Measurements from ENCODE around the gene DENND1C. TPM values are rescaled to one million over a fixed set of nuclear protein-coding genes. Genes with fewer than 3 reads are reported as not detected.

The DENND1C gene
- total and polyA plus RNA-seq, 9 of the 15 experiments (the other 6 are each of a cell fraction or from before 2014, with no cell fraction given): 0.03 to 1.2 (median 0.32) TPM; not detected in 1

DNA sequence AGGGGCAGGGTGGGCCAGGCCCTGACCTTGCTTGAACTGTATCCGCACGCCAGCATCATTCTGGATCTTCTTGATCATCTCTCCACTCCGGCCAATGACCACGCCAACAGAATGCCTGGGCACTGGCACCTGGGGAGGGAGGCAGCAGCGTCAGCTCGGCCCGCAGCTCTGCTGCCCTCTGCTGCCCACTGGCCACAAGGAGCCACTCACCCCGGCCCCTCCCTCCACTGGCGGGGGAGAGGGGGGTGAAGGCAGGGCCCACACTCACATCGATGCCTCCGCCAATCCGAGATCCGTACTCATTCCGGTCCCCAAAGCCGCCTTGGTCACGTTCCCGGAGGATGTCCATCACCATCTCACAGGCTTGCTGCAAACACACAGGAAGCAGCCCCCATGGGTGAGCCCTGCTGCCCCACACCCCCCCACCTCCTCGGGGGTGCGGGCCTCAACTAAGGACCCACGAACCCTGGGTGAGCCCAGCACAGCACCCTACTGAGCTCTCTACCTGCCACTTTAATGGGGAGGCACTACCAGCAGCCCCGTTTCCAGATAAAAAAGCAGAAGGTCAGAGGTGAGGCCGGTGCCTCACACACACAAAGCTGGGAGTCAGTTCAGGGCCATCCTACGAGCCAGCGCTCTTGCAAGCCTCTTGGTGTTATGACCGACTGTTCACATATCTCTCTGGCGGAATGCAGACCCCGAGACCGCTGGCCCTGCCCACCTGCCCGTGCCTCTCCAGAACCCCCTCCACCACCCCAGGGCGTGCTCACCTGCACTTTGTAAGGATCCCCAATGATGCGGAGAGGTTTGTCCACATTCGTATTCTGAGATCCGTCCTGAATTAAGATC lies 63.6 kb downstream of the DENND1C start (continued):
- TF ChIP-seq TAF15 (IDR thresholded peaks at IDR 0.05; ENCODE audit: low read depth, low read length) (no peak), RBFOX2 (IDR thresholded peaks at IDR 0.05; ENCODE audit: low read depth, low read length) (peak; percentile 57), EP300 (IDR thresholded peaks at IDR 0.05; ENCODE audit: low read length) (no peak), KAT8 (IDR thresholded peaks at IDR 0.05; ENCODE audit: low read depth) (no peak), GATA2 (CRISPR knock-in tag; IDR thresholded peaks at IDR 0.05) (no peak), HNRNPL (IDR thresholded peaks at IDR 0.05; ENCODE audit: low read depth, low read length) (no peak), FOXK1 (CRISPR knock-in tag; IDR thresholded peaks at IDR 0.05; ENCODE audit: borderline replicate concordance) (no peak), POLR2A (conservative IDR thresholded peaks at IDR 0.05) (0 out of 2 replicates have a peak, but pooled peaks have one; percentile 13), ASH1L (IDR thresholded peaks at IDR 0.05; ENCODE audit: borderline replicate concordance, low read depth, partially characterized antibody) (no peak), TRIM24 (IDR thresholded peaks at IDR 0.05) (no peak), RAD21 (CRISPR knock-in tag; conservative IDR thresholded peaks at IDR 0.05 in 1 of 2, IDR thresholded peaks at IDR 0.05 in 1 of 2) (0 out of 4 replicates have a peak, but pooled peaks of 1 of the 2 experiments have one; percentile 8), KDM5B (IDR thresholded peaks at IDR 0.05; ENCODE audit: insufficient replicate concordance, low read depth, low read length) (no peak), KLF10 (CRISPR knock-in tag; IDR thresholded peaks at IDR 0.05) (no peak)
- TF ChIP-seq, protein P1, sequence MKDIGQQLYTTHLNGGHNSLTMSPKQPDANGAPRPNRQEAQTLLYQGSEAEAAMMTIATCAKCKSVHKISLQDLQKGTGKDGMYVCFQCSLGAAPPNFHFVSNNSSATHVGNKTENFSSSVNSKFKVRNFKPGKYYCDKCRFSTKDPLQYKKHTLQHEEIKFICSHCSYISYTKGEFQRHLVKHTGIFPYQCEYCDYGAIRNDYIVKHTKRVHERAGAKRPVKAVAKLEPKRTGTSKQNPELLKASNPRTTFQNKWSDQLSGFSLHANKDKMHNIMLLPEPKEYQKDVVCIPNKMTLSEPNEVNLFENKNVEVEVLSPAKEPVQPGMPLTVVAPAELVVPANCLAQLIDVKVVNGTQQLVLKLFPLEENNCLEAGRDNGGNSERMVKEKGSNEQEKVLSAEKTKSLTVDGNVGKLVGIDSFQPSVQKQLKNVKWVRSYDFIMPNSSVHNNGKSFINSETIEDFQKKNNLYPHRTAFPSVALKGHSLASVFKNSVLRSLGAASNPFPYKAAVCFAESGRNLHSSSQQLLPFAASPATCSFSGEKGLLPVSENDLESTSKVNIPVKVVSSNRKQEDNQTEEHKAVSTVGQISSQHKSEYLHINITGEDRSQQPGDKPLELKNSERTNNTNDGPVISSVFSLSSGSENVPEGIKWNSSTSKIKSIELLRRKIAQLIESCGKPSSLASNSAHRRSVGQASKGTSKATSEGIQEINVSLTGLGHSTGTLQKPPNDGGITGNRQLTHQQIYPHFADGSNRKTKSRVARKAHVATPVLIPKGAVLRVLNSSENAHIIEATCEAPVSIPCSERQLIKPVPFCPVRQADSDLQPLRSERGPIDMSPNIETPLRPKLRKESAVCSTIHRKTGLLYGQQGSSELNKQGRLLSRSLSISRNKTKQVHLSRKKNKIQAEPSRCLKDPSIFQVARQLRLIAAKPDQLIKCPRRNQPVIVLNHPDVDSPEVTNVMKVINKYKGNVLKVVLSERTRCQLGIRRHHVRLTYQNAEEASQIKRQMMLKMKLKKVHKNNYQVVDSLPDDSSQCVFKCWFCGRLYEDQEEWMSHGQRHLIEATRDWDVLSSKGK (CRISPR knock-in tag; IDR thresholded peaks at IDR 0.05): no peak
- TF ChIP-seq, protein P2, sequence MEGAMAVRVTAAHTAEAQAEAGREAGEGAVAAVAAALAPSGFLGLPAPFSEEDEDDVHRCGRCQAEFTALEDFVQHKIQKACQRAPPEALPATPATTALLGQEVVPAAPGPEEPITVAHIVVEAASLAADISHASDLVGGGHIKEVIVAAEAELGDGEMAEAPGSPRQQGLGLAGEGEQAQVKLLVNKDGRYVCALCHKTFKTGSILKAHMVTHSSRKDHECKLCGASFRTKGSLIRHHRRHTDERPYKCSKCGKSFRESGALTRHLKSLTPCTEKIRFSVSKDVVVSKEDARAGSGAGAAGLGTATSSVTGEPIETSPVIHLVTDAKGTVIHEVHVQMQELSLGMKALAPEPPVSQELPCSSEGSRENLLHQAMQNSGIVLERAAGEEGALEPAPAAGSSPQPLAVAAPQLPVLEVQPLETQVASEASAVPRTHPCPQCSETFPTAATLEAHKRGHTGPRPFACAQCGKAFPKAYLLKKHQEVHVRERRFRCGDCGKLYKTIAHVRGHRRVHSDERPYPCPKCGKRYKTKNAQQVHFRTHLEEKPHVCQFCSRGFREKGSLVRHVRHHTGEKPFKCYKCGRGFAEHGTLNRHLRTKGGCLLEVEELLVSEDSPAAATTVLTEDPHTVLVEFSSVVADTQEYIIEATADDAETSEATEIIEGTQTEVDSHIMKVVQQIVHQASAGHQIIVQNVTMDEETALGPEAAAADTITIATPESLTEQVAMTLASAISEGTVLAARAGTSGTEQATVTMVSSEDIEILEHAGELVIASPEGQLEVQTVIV (CRISPR knock-in tag; IDR thresholded peaks at IDR 0.05; ENCODE audit: borderline replicate concordance): no peak
- TF ChIP-seq, protein P3, sequence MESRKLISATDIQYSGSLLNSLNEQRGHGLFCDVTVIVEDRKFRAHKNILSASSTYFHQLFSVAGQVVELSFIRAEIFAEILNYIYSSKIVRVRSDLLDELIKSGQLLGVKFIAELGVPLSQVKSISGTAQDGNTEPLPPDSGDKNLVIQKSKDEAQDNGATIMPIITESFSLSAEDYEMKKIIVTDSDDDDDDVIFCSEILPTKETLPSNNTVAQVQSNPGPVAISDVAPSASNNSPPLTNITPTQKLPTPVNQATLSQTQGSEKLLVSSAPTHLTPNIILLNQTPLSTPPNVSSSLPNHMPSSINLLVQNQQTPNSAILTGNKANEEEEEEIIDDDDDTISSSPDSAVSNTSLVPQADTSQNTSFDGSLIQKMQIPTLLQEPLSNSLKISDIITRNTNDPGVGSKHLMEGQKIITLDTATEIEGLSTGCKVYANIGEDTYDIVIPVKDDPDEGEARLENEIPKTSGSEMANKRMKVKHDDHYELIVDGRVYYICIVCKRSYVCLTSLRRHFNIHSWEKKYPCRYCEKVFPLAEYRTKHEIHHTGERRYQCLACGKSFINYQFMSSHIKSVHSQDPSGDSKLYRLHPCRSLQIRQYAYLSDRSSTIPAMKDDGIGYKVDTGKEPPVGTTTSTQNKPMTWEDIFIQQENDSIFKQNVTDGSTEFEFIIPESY (CRISPR knock-in tag; IDR thresholded peaks at IDR 0.05): peak; percentile 88
- TF ChIP-seq, protein P4, sequence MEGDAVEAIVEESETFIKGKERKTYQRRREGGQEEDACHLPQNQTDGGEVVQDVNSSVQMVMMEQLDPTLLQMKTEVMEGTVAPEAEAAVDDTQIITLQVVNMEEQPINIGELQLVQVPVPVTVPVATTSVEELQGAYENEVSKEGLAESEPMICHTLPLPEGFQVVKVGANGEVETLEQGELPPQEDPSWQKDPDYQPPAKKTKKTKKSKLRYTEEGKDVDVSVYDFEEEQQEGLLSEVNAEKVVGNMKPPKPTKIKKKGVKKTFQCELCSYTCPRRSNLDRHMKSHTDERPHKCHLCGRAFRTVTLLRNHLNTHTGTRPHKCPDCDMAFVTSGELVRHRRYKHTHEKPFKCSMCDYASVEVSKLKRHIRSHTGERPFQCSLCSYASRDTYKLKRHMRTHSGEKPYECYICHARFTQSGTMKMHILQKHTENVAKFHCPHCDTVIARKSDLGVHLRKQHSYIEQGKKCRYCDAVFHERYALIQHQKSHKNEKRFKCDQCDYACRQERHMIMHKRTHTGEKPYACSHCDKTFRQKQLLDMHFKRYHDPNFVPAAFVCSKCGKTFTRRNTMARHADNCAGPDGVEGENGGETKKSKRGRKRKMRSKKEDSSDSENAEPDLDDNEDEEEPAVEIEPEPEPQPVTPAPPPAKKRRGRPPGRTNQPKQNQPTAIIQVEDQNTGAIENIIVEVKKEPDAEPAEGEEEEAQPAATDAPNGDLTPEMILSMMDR (IDR thresholded peaks at IDR 0.05 in 2 of 3, conservative IDR thresholded peaks at IDR 0.05 in 1 of 3; ENCODE audit: insufficient read depth in 2 of 3, low read depth in 1 of 3, low read length in 3 of 3): peak; percentile 25 to 40 (median 25); a peak in 4 of 6 replicates

Data from K562 (cell line).